Keratinocyte (primary cell): ENCODE data around the gene MEIS3. TPM values are rescaled to one million over a fixed set of nuclear protein-coding genes. Genes with fewer than 3 reads are reported as not detected.

Experiments used
- DNase-seq: peaks from one replicate; pipeline ENCODE4 v3.0.0-alpha.2; 2011; ENCODE audit warnings: low read depth, missing footprints, low spot score
- FAIRE-seq: peaks from 2 replicates; lab custom pipeline; 2011; peaks lifted over from hg19 to GRCh38; lab: Jason Lieb, UNC
- H2AFZ ChIP-seq: 2 replicates; pipeline ENCODE4 v1.6.0; 2012; ENCODE audit warnings: low read length, control low read depth, inconsistent platforms; ENCODE audit not compliant: control insufficient read depth
- H3K27ac ChIP-seq: 2 replicates; pipeline ENCODE4 v1.5.1; 2011; ENCODE audit warnings: low read length; ENCODE audit not compliant: control insufficient read depth, insufficient read depth
- H3K27me3 ChIP-seq: 3 replicates; pipeline ENCODE4 v1.6.0; 2011; ENCODE audit warnings: low read length; ENCODE audit not compliant: control insufficient read depth, insufficient read depth; ENCODE audit errors: extremely low read depth
- H3K36me3 ChIP-seq, 2 experiments: 2 replicates in 1 of 2; 3 replicates in 1 of 2; pipeline ENCODE4 v1.5.1; 2011; ENCODE audit warnings: low read length in 2 of 2, mild to moderate bottlenecking in 1 of 2; ENCODE audit not compliant: control insufficient read depth in 2 of 2, insufficient read depth in 2 of 2; ENCODE audit errors: extremely low read depth in 1 of 2
- H3K4me1 ChIP-seq: 3 replicates; pipeline ENCODE4 v1.5.1; 2011; ENCODE audit warnings: low read length; ENCODE audit not compliant: control insufficient read depth, insufficient read depth; ENCODE audit errors: extremely low read depth
- H3K4me2 ChIP-seq: 3 replicates; pipeline ENCODE4 v1.6.0; 2011; ENCODE audit warnings: low read depth, low read length; ENCODE audit not compliant: control insufficient read depth, insufficient read depth; ENCODE audit errors: extremely low read depth
- H3K4me3 ChIP-seq, 3 experiments: fragments of 200-600 bp in 1 of 3; sonication (generic) in 1 of 3; 2 replicates in 2 of 3; 3 replicates in 1 of 3; pipeline ENCODE4 v1.5.1; 2011 to 2016; ENCODE audit warnings: low read length in 3 of 3, mild to moderate bottlenecking in 3 of 3, control low read depth in 2 of 3, inconsistent platforms in 1 of 3, low read depth in 1 of 3, mixed read lengths in 1 of 3, mixed run types in 1 of 3, moderate library complexity in 1 of 3; ENCODE audit not compliant: control insufficient read depth in 2 of 3, insufficient read depth in 2 of 3; ENCODE audit errors: extremely low read depth in 1 of 3
- H3K79me2 ChIP-seq: 2 replicates; pipeline ENCODE4 v1.6.0; 2012; ENCODE audit warnings: low read length; ENCODE audit not compliant: control insufficient read depth, insufficient read depth
- H3K9ac ChIP-seq: 3 replicates; pipeline ENCODE4 v1.6.0; 2011; ENCODE audit warnings: low read length; ENCODE audit not compliant: control insufficient read depth, insufficient read depth; ENCODE audit errors: extremely low read depth
- H3K9me1 ChIP-seq: 3 replicates; pipeline ENCODE4 v1.6.0; 2011; ENCODE audit warnings: low read length; ENCODE audit not compliant: control insufficient read depth, insufficient read depth; ENCODE audit errors: extremely low read depth
- H3K9me3 ChIP-seq: 2 replicates; pipeline ENCODE4 v1.5.1; 2012; ENCODE audit warnings: low read depth, low read length; ENCODE audit not compliant: control insufficient read depth
- H4K20me1 ChIP-seq: 3 replicates; pipeline ENCODE4 v1.6.0; 2011; ENCODE audit warnings: low read length; ENCODE audit not compliant: control insufficient read depth, insufficient read depth; ENCODE audit errors: extremely low read depth
- CTCF ChIP-seq, 3 experiments: IDR thresholded peaks in 1 of 3; conservative IDR thresholded peaks in 1 of 3; optimal IDR thresholded peaks in 1 of 3; 2 replicates in 2 of 3; 3 replicates in 1 of 3; pipeline versions ENCODE3 to v1.5.1; 2011; ENCODE audit warnings: low read length in 3 of 3, mild to moderate bottlenecking in 3 of 3, moderate library complexity in 2 of 3, control low read depth in 1 of 3, inconsistent platforms in 1 of 3; ENCODE audit not compliant: insufficient read depth in 2 of 3; ENCODE audit errors: extremely low read depth in 1 of 3
- EZH2 ChIP-seq: IDR thresholded peaks from one replicate; pipeline ENCODE4 v1.6.1; 2012; ENCODE audit warnings: inconsistent platforms, mild to moderate bottlenecking, low read length, moderate library complexity
- dilution Hi-C: fragments of 300-500 bp; cut with MboI; formaldehyde crosslinking; loops from one replicate; pipeline ENCODE4 v1.7.0; 2020; ENCODE audit warnings: low sequenced_read_pairs; ENCODE audit not compliant: extremely low pct_ligation_motif_present
- polyA plus RNA-seq, 5 experiments: library from polyadenylated mRNA; depleted of rRNA in 3 of 5; stranded (reverse) in 3 of 5; stranded (forward) in 1 of 5; unstranded in 1 of 5; fragments of >200 nt; gene quantifications; 1 replicate in 1 of 5; 2 replicates in 3 of 5; 3 replicates in 1 of 5; pipeline versions ENCODE4 v1.2.1 to v1.2.3, GENCODE V29; 2011 to 2012; ENCODE audit warnings: missing spikeins in 2 of 5, low read depth in 1 of 5, low replicate concordance in 1 of 5

The MEIS3 gene
- polyA plus RNA-seq, 1 donor (not counting 4 experiments of a cell fraction or from before 2014, with no cell fraction given): 1.7 TPM

DNA sequence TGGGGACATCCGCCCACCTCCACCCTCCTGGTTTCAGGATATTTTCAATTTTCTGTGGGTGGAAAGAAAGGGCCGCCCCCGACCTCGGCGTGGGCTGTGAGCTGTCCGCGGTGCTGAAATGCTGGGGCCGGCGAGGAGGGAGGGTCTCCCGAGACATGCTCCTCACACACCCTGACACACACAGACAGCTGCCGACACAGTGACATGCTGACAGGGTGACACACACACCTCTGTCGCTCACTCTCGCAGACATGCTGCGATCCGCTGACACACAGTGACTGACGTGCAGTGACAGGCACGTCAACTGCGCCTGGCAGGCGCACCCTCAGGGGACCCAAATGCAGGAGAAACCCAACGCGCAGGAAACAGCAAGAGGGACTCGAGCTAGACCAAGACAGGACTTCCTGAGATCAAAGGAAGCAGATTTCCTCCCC, 25.1 kb upstream of the MEIS3 start:
- Histone ChIP-seq H3K4me2 (no peak overlapping the region), H3K9me3 (no peaks in the 10 kb centered on the region), H3K9me1 (no peaks in the 10 kb centered on the region), H3K9ac (no peak overlapping the region), H3K79me2 (no peaks in the 10 kb centered on the region), H3K4me3 (no peak overlapping the region), H2AFZ (no peak overlapping the region), H3K4me1 (peaks cover 3% of the 10 kb centered on the region), H4K20me1 (peaks cover 2% of the 10 kb centered on the region), H3K36me3 (no peaks in the 10 kb centered on the region), H3K27me3 (peaks cover 58% of the 10 kb centered on the region), H3K27ac (no peak overlapping the region)
- FAIRE-seq: no peak
- no peak for DNase-seq
- TF ChIP-seq EZH2 (no peak), CTCF (optimal IDR thresholded peaks at IDR 0.05 in 1 of 3, IDR thresholded peaks at IDR 0.05 in 1 of 3, conservative IDR thresholded peaks at IDR 0.05 in 1 of 3; ENCODE audit: extremely low read depth in 1 of 3, insufficient read depth in 2 of 3, low read length in 3 of 3) (no peak)
- dilution Hi-C loops: no loop called here

- Histone ChIP-seq H2AFZ (no peak overlapping the region), H3K27me3 (peaks cover 48% of the 10 kb centered on the region), H3K36me3 (no peaks in the 10 kb centered on the region), H3K79me2 (no peaks in the 10 kb centered on the region), H3K4me2 (no peak overlapping the region), H3K4me3 (no peak overlapping the region), H3K4me1 (peaks cover 3% of the 10 kb centered on the region), H3K9ac (no peak overlapping the region), H3K9me3 (no peaks in the 10 kb centered on the region), H3K27ac (no peak overlapping the region), H4K20me1 (peaks cover 2% of the 10 kb centered on the region), H3K9me1 (no peaks in the 10 kb centered on the region)
- DNase-seq (no peak), FAIRE-seq (no peak)
- dilution Hi-C loops: no loop called here
- TF ChIP-seq EZH2: no peak
- TF ChIP-seq CTCF (optimal IDR thresholded peaks at IDR 0.05 in 1 of 3, IDR thresholded peaks at IDR 0.05 in 1 of 3, conservative IDR thresholded peaks at IDR 0.05 in 1 of 3; ENCODE audit: extremely low read depth in 1 of 3, insufficient read depth in 2 of 3, low read length in 3 of 3): no peak
Observed at GRCh38 chr19:47443331-47443730, 24.0 kb upstream of the MEIS3 start.
